ENCODE measurements around the gene STAC2.
A peak's percentile ranks its signal among the peaks of the same experiment; 100 is the strongest.
"Not testable (repeated sequence)": the region's sequence is repeated elsewhere in the genome, so short reads cannot be mapped to it uniquely, and the experiment has no call there.

The STAC2 gene

GRCh38 chr17:39186481-39187002 lies 39.2 kb downstream of the STAC2 start:
- peak; percentile 56 to 78 for DNase-seq

- no peak for DNase-seq
Observed at GRCh38 chr17:39183720-39184119, 42.0 kb downstream of the STAC2 start.

GRCh38 chr17:39183045-39183444 lies 42.7 kb downstream of the STAC2 start:
- no peak for DNase-seq

- no peak for DNase-seq
Observed at GRCh38 chr17:39181303-39181702, 44.4 kb downstream of the STAC2 start.

- peak in 1 of 2 experiments; percentile 15 for DNase-seq
Observed at GRCh38 chr17:39178536-39178935, 47.2 kb downstream of the STAC2 start.

- DNase-seq, result no peak
Observed at GRCh38 chr17:39177256-39177655, 48.5 kb downstream of the STAC2 start.

- DNase-seq, result no peak
Observed at GRCh38 chr17:39175695-39176093, 50.1 kb downstream of the STAC2 start.

GRCh38 chr17:39174920-39175694 lies 50.6 kb downstream of the STAC2 start:
- DNase-seq, result peak; percentile 63 to 80

GRCh38 chr17:39173526-39174274 lies 52.0 kb downstream of the STAC2 start:
- no peak for DNase-seq

- DNase-seq, result no peak
Observed at GRCh38 chr17:39173080-39173479, 52.7 kb downstream of the STAC2 start.

- DNase-seq, result no peak
Observed at GRCh38 chr17:39171933-39172332, 53.8 kb downstream of the STAC2 start.

GRCh38 chr17:39170558-39170957 lies 55.2 kb downstream of the STAC2 start:
- DNase-seq, result no peak

GRCh38 chr17:39170109-39170508 lies 55.6 kb downstream of the STAC2 start:
- DNase-seq, result no peak

- DNase-seq, result no peak
Observed at GRCh38 chr17:39169518-39169917, 56.2 kb downstream of the STAC2 start.

- DNase-seq, result no peak
Observed at GRCh38 chr17:39169101-39169500, 56.6 kb downstream of the STAC2 start.

GRCh38 chr17:39168503-39168902 lies 57.2 kb downstream of the STAC2 start:
- DNase-seq, result not testable (repeated sequence)

- DNase-seq, result no peak
Observed at GRCh38 chr17:39167476-39167875, 58.3 kb downstream of the STAC2 start.

GRCh38 chr17:39166437-39167335 lies 59.1 kb downstream of the STAC2 start:
- no peak for DNase-seq

- DNase-seq, result no peak
Observed at GRCh38 chr17:39165841-39166349, 59.9 kb downstream of the STAC2 start, which contains the start of gene ARL5C. Gene ARL5C, minus strand, starts transcription at chr17:39166161. Its CDS starts 401 bp downstream, at chr17:39165760.

- no peak for DNase-seq
Observed at GRCh38 chr17:39165178-39165840, 60.4 kb downstream of the STAC2 start.

- DNase-seq, result peak; percentile 60 to 77
Observed at GRCh38 chr17:39164675-39165143, 61.0 kb downstream of the STAC2 start.

- no peak for DNase-seq
Observed at GRCh38 chr17:39161962-39162361, 63.8 kb downstream of the STAC2 start.

Measured in NCI-H2081 (cell line).